GM18508 (cell line): Measurements from ENCODE around the gene MTFP1.
"Not testable (repeated sequence)": the region's sequence is repeated elsewhere in the genome, so short reads cannot be mapped to it uniquely, and the experiment has no call there.

Experiments
- ATAC-seq: cut with Tn5 transposase; IDR thresholded peaks from one replicate; pipeline ENCODE4 v1.9.1; 2021; ENCODE audit warnings: moderate number of reproducible peaks; ENCODE audit not compliant: insufficient read depth, unreplicated experiment

MTFP1 gene

GRCh38 chr22:30401024-30401423 lies 24.5 kb upstream of the MTFP1 start:
- ATAC-seq: not testable (repeated sequence)

GRCh38 chr22:30402028-30402765 lies 23.4 kb upstream of the MTFP1 start:
- ATAC-seq: no peak

- ATAC-seq: not testable (repeated sequence)
Observed at GRCh38 chr22:30402766-30403104, 22.8 kb upstream of the MTFP1 start.

- ATAC-seq: no peak
Observed at GRCh38 chr22:30404307-30404706, 21.3 kb upstream of the MTFP1 start.

GRCh38 chr22:30405731-30406130 lies 19.8 kb upstream of the MTFP1 start:
- no peak for ATAC-seq

GRCh38 chr22:30406400-30406799 lies 19.2 kb upstream of the MTFP1 start:
- ATAC-seq: no peak

- ATAC-seq: no peak
Observed at GRCh38 chr22:30408388-30409102, 17.0 kb upstream of the MTFP1 start.

- no peak for ATAC-seq
Observed at GRCh38 chr22:30411780-30412179, 13.8 kb upstream of the MTFP1 start.

- ATAC-seq: no peak
Observed at GRCh38 chr22:30413001-30413400, 12.6 kb upstream of the MTFP1 start.

- ATAC-seq: no peak
Observed at GRCh38 chr22:30413745-30414524, 11.6 kb upstream of the MTFP1 start.

- no peak for ATAC-seq
Observed at GRCh38 chr22:30414525-30415047, 11.0 kb upstream of the MTFP1 start.

- ATAC-seq: no peak
Observed at GRCh38 chr22:30416403-30416802, 9.2 kb upstream of the MTFP1 start.

GRCh38 chr22:30416837-30417236 lies 8.7 kb upstream of the MTFP1 start:
- no peak for ATAC-seq

GRCh38 chr22:30420347-30421125 lies 5.0 kb upstream of the MTFP1 start:
- ATAC-seq: no peak

GRCh38 chr22:30421695-30422480 lies 3.7 kb upstream of the MTFP1 start:
- no peak for ATAC-seq

GRCh38 chr22:30422481-30423300 lies 2.9 kb upstream of the MTFP1 start:
- ATAC-seq: no peak

- peak; percentile 5 for ATAC-seq
Observed at GRCh38 chr22:30423301-30423958, 2.1 kb upstream of the MTFP1 start.

- ATAC-seq: peak; percentile 56
Observed at GRCh38 chr22:30423959-30424533, 1.5 kb upstream of the MTFP1 start.
